ENCODE data around the gene TGFBR3. TPM values are rescaled to one million over a fixed set of nuclear protein-coding genes. Genes with fewer than 3 reads are reported as not detected.
A peak's percentile ranks its signal among the peaks of the same experiment; 100 is the strongest.

Gene TGFBR3
- total and polyA plus RNA-seq, 9 of the 15 experiments (the other 6 are each of a cell fraction or from before 2014, with no cell fraction given) = 3.6 to 32.4 (median 15.6) TPM

DNA sequence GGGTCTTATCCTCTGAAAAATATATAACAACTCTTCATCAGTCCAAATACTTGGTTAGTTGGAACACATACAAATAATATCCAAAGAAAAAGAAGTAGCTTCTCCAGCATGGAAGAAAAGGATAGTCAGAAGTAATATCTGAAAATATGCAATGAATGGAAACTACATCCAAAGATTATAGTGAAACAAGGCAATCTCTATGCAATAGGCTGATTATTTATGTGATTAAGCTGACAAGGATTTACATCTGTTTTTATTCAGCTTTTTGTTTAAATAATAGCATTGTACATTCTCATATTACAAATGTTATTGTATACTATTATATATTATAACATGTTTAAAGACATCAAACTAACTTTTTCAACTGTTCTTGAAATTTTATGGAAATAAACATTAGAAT lies 15.3 kb upstream of the TGFBR3 start:
- ATAC-seq = no peak
- Histone ChIP-seq H3K9me1 (ENCODE audit: control insufficient read depth, insufficient read depth, low read length) (no peaks in the 10 kb centered on the region), H3K79me2 (ENCODE audit: control insufficient read depth, insufficient read depth, low read length) (peaks cover 40% of the 10 kb centered on the region), H3K4me3 (no peak overlapping the region), H3K4me1 (replicated peaks in 1 of 2; ENCODE audit: control insufficient read depth in 2 of 2, insufficient read depth in 2 of 2, low read length in 2 of 2) (peaks cover 0 to 3% of the 10 kb centered on the region in 2 experiments; a peak in 1 of 5 replicates), H3K27ac (ENCODE audit: extremely low read depth, low read depth, low read length) (no peak overlapping the region), H4K20me1 (replicated peaks; ENCODE audit: control insufficient read depth, insufficient read depth, low read length) (no peaks in the 10 kb centered on the region; the same call in 1 of the 2 replicates), H2AFZ (ENCODE audit: low read depth, low read length) (no peak overlapping the region), H3K36me3 (ENCODE audit: control insufficient read depth, insufficient read depth, low read length) (peaks cover 4% of the 10 kb centered on the region; the same call in 1 of the 3 replicates), H3K9me3 (replicated peaks; ENCODE audit: control insufficient read depth, insufficient read depth, low read depth, low read length) (no peaks in the 10 kb centered on the region), H3K9ac (ENCODE audit: insufficient read depth in 1 of 2, low read depth in 2 of 2, low read length in 2 of 2) (no peak overlapping the region), H3K4me2 (ENCODE audit: insufficient read depth, low read length) (no peak overlapping the region), H3K27me3 (ENCODE audit: control insufficient read depth in 2 of 2, insufficient read depth in 2 of 2, low read length in 2 of 2) (no peaks in the 10 kb centered on the region)
- DNase-seq (ENCODE audit: extremely low read depth in 1 of 4, low spot score in 3 of 4) = no peak
- no TSS peak for BruUV-seq (replicated peaks)
- in situ Hi-C loops (cut with MboI) (no loop called here), intact Hi-C loops (cut with micrococcal nuclease) (no loop called here)
- CTCF ChIA-PET (ENCODE audit: low intra/inter-chr PET ratio) = no interaction called here
- no peak for FAIRE-seq
- no peak for TF ChIP-seq PTBP1 (IDR thresholded peaks at IDR 0.05; ENCODE audit: low read depth, low read length)
- POLR2A ChIA-PET = no interaction called here

DNA sequence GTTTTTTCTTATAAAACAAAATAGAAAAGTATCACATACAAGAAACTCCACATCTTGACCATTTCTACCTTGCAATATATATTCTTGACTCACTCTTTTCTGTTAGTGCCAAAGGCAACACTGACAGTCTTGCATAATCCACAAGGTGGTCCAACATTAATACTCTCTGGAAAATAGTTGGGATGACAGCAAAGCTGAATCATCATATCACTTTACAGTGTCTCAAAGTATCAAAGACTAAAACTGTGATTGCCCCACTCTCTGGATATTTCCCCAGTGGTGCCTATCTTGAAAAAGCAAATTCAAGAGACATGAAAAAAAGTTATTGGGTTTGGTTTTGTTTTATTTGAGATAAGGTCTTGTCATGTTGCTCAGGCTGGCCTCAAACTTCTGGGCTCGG lies 14.6 kb upstream of the TGFBR3 start:
- DNase-seq (ENCODE audit: extremely low read depth in 1 of 4, low spot score in 3 of 4) (no peak), ATAC-seq (no peak), FAIRE-seq (no peak)
- Histone ChIP-seq H3K79me2 (ENCODE audit: control insufficient read depth, insufficient read depth, low read length) (peaks cover 37% of the 10 kb centered on the region), H3K36me3 (ENCODE audit: control insufficient read depth, insufficient read depth, low read length) (peaks cover 5% of the 10 kb centered on the region; the same call in 1 of the 3 replicates), H3K9ac (ENCODE audit: insufficient read depth in 1 of 2, low read depth in 2 of 2, low read length in 2 of 2) (no peak overlapping the region), H4K20me1 (replicated peaks; ENCODE audit: control insufficient read depth, insufficient read depth, low read length) (no peaks in the 10 kb centered on the region; the same call in 1 of the 2 replicates), H2AFZ (ENCODE audit: low read depth, low read length) (no peak overlapping the region), H3K4me1 (replicated peaks in 1 of 2; ENCODE audit: control insufficient read depth in 2 of 2, insufficient read depth in 2 of 2, low read length in 2 of 2) (peaks cover 0 to 3% of the 10 kb centered on the region in 2 experiments; a peak in 1 of 5 replicates), H3K4me2 (ENCODE audit: insufficient read depth, low read length) (no peak overlapping the region), H3K9me1 (ENCODE audit: control insufficient read depth, insufficient read depth, low read length) (no peaks in the 10 kb centered on the region), H3K27me3 (ENCODE audit: control insufficient read depth in 2 of 2, insufficient read depth in 2 of 2, low read length in 2 of 2) (no peaks in the 10 kb centered on the region), H3K4me3 (no peak overlapping the region), H3K9me3 (replicated peaks; ENCODE audit: control insufficient read depth, insufficient read depth, low read depth, low read length) (no peaks in the 10 kb centered on the region), H3K27ac (ENCODE audit: extremely low read depth, low read depth, low read length) (no peak overlapping the region)
- intact Hi-C loops (cut with micrococcal nuclease) (no loop called here), in situ Hi-C loops (cut with MboI) (no loop called here)
- TF ChIP-seq ZNF124 (CRISPR knock-in tag; IDR thresholded peaks at IDR 0.05) = no peak
- no peak for TF ChIP-seq CEBPG (CRISPR knock-in tag; IDR thresholded peaks at IDR 0.05)
- 0 out of 4 replicates have a peak, but pooled peaks of 1 of the 2 experiments have one; percentile 8 for TF ChIP-seq CEBPG (tag; conservative IDR thresholded peaks at IDR 0.05 in 1 of 2, IDR thresholded peaks at IDR 0.05 in 1 of 2)
- 45% methylated on average over 1 of the region's 1 CpG for WGBS (ENCODE audit: insufficient coverage, low coverage, missing lambda C conversion rate)
- BruUV-seq (replicated peaks) = no TSS peak
- POLR2A ChIA-PET = interaction anchor here (0.6 kb wide), 1 partner anchor 21 kb away, joined by 3 read pairs; no protein-coding TSS in a partner anchor
- CTCF ChIA-PET (ENCODE audit: low intra/inter-chr PET ratio) = no interaction called here
